ENCODE data around the gene SCO2. TPM values are rescaled to one million over a fixed set of nuclear protein-coding genes. Genes with fewer than 3 reads are reported as not detected.

SCO2 gene
- total and polyA plus RNA-seq, 2 of the 13 experiments (the other 11 are each of a cell fraction or from before 2014, with no cell fraction given), result 0.32 to 3.7 TPM

Other genes starting within 250 kb of the SCO2 start
- gene PLXNB2, start 218.0 kb downstream of the SCO2 start, total RNA-seq (2016; rRNA removed; fragmentation: Illumina TruSeq; extraction: Trizol), result 19.3 and 32.6 TPM in 2 replicates
- 68.9 and 79.4 TPM in 2 replicates for gene PLXNB2, start 218.0 kb downstream of the SCO2 start, polyA plus RNA-seq (2011; rRNA removed)
- 0.84 and 0.95 TPM in 2 replicates for gene DENND6B, start 198.6 kb downstream of the SCO2 start, total RNA-seq (2016; rRNA removed; fragmentation: Illumina TruSeq; extraction: Trizol)
- gene DENND6B, start 198.6 kb downstream of the SCO2 start, polyA plus RNA-seq (2011; rRNA removed), result 3.8 and 4.2 TPM in 2 replicates
- 36.1 and 55.0 TPM in 2 replicates for gene PPP6R2, start 182.3 kb downstream of the SCO2 start, total RNA-seq (2016; rRNA removed; fragmentation: Illumina TruSeq; extraction: Trizol)
- gene PPP6R2, start 182.3 kb downstream of the SCO2 start, polyA plus RNA-seq (2011; rRNA removed), result 102 and 112 TPM in 2 replicates
- 21.3 and 40.9 TPM in 2 replicates for gene SBF1, start 50.6 kb downstream of the SCO2 start, total RNA-seq (2016; rRNA removed; fragmentation: Illumina TruSeq; extraction: Trizol)
- 31.7 and 43.3 TPM in 2 replicates for gene SBF1, start 50.6 kb downstream of the SCO2 start, polyA plus RNA-seq (2011; rRNA removed)
- gene ADM2, start 44.1 kb downstream of the SCO2 start, total RNA-seq (2016; rRNA removed; fragmentation: Illumina TruSeq; extraction: Trizol), result 0.76 and 1.2 TPM in 2 replicates
- gene ADM2, start 44.1 kb downstream of the SCO2 start, polyA plus RNA-seq (2011; rRNA removed), result 3.0 and 4.0 TPM in 2 replicates
- gene MIOX, start 38.7 kb downstream of the SCO2 start, total RNA-seq (2016; rRNA removed; fragmentation: Illumina TruSeq; extraction: Trizol), result 1.2 and 1.5 TPM in 2 replicates
- gene MIOX, start 38.7 kb downstream of the SCO2 start, polyA plus RNA-seq (2011; rRNA removed), result 2.9 and 5.0 TPM in 2 replicates
- 10.2 and 30.6 TPM in 2 replicates for gene LMF2, start 17.9 kb downstream of the SCO2 start, total RNA-seq (2016; rRNA removed; fragmentation: Illumina TruSeq; extraction: Trizol)
- 23.3 and 37.9 TPM in 2 replicates for gene LMF2, start 17.9 kb downstream of the SCO2 start, polyA plus RNA-seq (2011; rRNA removed)
- 44.1 and 64.4 TPM in 2 replicates for gene NCAPH2, start 17.4 kb downstream of the SCO2 start, total RNA-seq (2016; rRNA removed; fragmentation: Illumina TruSeq; extraction: Trizol)
- 27.6 and 28.1 TPM in 2 replicates for gene NCAPH2, start 17.4 kb downstream of the SCO2 start, polyA plus RNA-seq (2011; rRNA removed)
- gene TYMP, start 4.4 kb upstream of the SCO2 start, total RNA-seq (2016; rRNA removed; fragmentation: Illumina TruSeq; extraction: Trizol), result 2.3 and 3.9 TPM in 2 replicates
- 4.3 and 7.5 TPM in 2 replicates for gene TYMP, start 4.4 kb upstream of the SCO2 start, polyA plus RNA-seq (2011; rRNA removed)
- not detected in 2 replicates for gene KLHDC7B, start 20.3 kb upstream of the SCO2 start, total RNA-seq (2016; rRNA removed; fragmentation: Illumina TruSeq; extraction: Trizol)
- 0.11 and 0.17 TPM in 2 replicates for gene KLHDC7B, start 20.3 kb upstream of the SCO2 start, polyA plus RNA-seq (2011; rRNA removed)
- gene SYCE3, start 37.3 kb upstream of the SCO2 start, total RNA-seq (2016; rRNA removed; fragmentation: Illumina TruSeq; extraction: Trizol), result not detected in 2 replicates
- gene SYCE3, start 37.3 kb upstream of the SCO2 start, polyA plus RNA-seq (2011; rRNA removed), result 0.29 TPM in 1 of 2 replicates, not detected in the other
- 2.3 and 9.2 TPM in 2 replicates for gene CPT1B, start 52.8 kb upstream of the SCO2 start, total RNA-seq (2016; rRNA removed; fragmentation: Illumina TruSeq; extraction: Trizol)
- gene CPT1B, start 52.8 kb upstream of the SCO2 start, polyA plus RNA-seq (2011; rRNA removed), result 19.5 and 26.5 TPM in 2 replicates
- gene CHKB, start 57.3 kb upstream of the SCO2 start, total RNA-seq (2016; rRNA removed; fragmentation: Illumina TruSeq; extraction: Trizol), result 9.9 and 24.5 TPM in 2 replicates
- 42.7 and 43.1 TPM in 2 replicates for gene CHKB, start 57.3 kb upstream of the SCO2 start, polyA plus RNA-seq (2011; rRNA removed)
- 2.1 and 2.6 TPM in 2 replicates for gene MAPK8IP2, start 75.2 kb upstream of the SCO2 start, total RNA-seq (2016; rRNA removed; fragmentation: Illumina TruSeq; extraction: Trizol)
- 1.3 and 2.2 TPM in 2 replicates for gene MAPK8IP2, start 75.2 kb upstream of the SCO2 start, polyA plus RNA-seq (2011; rRNA removed)
- 3.8 and 9.0 TPM in 2 replicates for gene ARSA, start 102.6 kb upstream of the SCO2 start, total RNA-seq (2016; rRNA removed; fragmentation: Illumina TruSeq; extraction: Trizol)
- 11.5 and 19.0 TPM in 2 replicates for gene ARSA, start 102.6 kb upstream of the SCO2 start, polyA plus RNA-seq (2011; rRNA removed)
- 1.9 and 2.9 TPM in 2 replicates for gene SHANK3, start 147.2 kb upstream of the SCO2 start, total RNA-seq (2016; rRNA removed; fragmentation: Illumina TruSeq; extraction: Trizol)
- 4.6 and 6.5 TPM in 2 replicates for gene SHANK3, start 147.2 kb upstream of the SCO2 start, polyA plus RNA-seq (2011; rRNA removed)
- not detected in 2 replicates for gene ACR, start 212.6 kb upstream of the SCO2 start, total RNA-seq (2016; rRNA removed; fragmentation: Illumina TruSeq; extraction: Trizol)
- gene ACR, start 212.6 kb upstream of the SCO2 start, polyA plus RNA-seq (2011; rRNA removed), result 0.15 and 0.29 TPM in 2 replicates

All from HepG2 (cell line).